K562 (cell line): ENCODE measurements around the gene PPP1R15A. TPM values are rescaled to one million over a fixed set of nuclear protein-coding genes. Genes with fewer than 3 reads are reported as not detected.

Source experiments
- ARID1B ChIP-seq: fragments of 450-650 bp; IDR thresholded peaks from 2 replicates; pipeline ENCODE4 v1.6.1; 2016; ENCODE audit warnings: antibody characterized with exemption, mild to moderate bottlenecking, inconsistent platforms
- CC2D1A ChIP-seq: fragments of 450-650 bp; IDR thresholded peaks from 2 replicates; pipeline ENCODE4 v1.6.1; 2017; ENCODE audit warnings: mild to moderate bottlenecking
- CCNT2 ChIP-seq: IDR thresholded peaks from 2 replicates; pipeline ENCODE4 v1.6.1; 2011; ENCODE audit warnings: borderline replicate concordance, low read depth, mild to moderate bottlenecking, moderate library complexity, mixed read lengths, low read length; ENCODE audit not compliant: insufficient read length; ENCODE audit errors: extremely low read depth
- ESRRA ChIP-seq: fragments of 450-650 bp; IDR thresholded peaks from 2 replicates; pipeline ENCODE4 v1.6.1; 2014; ENCODE audit warnings: low read depth, mild to moderate bottlenecking, moderate library complexity, borderline replicate concordance
- FOSL1 ChIP-seq: fragments of 200-800 bp; sonication (Bioruptor generic); conservative IDR thresholded peaks from 2 replicates; pipeline ENCODE4 v1.6.1; 2016; ENCODE audit warnings: missing genetic modification characterization, missing compliant biosample characterization
- MTA3 ChIP-seq: fragments of 450-650 bp; formaldehyde crosslinking; IDR thresholded peaks from 2 replicates; pipeline ENCODE4 v1.6.1; 2017; ENCODE audit warnings: mild to moderate bottlenecking, borderline replicate concordance
- MXI1 ChIP-seq: IDR thresholded peaks from 2 replicates; pipeline ENCODE4 v1.6.1; 2011; ENCODE audit warnings: low read depth, mild to moderate bottlenecking, improper control_type of control experiment, low read length
- NR3C1 ChIP-seq: sonication (generic); formaldehyde crosslinking; IDR thresholded peaks from 2 replicates; pipeline ENCODE4 v1.8.1; 2022; ENCODE audit warnings: missing genetic modification reagents
- RCOR1 ChIP-seq, 2 experiments: IDR thresholded peaks; 2 replicates each; pipeline ENCODE4 v1.6.1; 2012; ENCODE audit warnings: low read depth in 2 of 2, low read length in 2 of 2, borderline replicate concordance in 1 of 2, improper control_type of control experiment in 1 of 2
- STAG1 ChIP-seq: sonication (generic); formaldehyde crosslinking; IDR thresholded peaks from 2 replicates; pipeline ENCODE4 v1.5.0; 2020; ENCODE audit warnings: missing genetic modification reagents, borderline replicate concordance
- TGIF2 ChIP-seq: sonication (generic); formaldehyde crosslinking; IDR thresholded peaks from 2 replicates; pipeline ENCODE4 v1.8.1; 2022; ENCODE audit warnings: mild to moderate bottlenecking, missing genetic modification reagents, moderate library complexity
- TRIM28 ChIP-seq: fragments of 450-650 bp; IDR thresholded peaks from 2 replicates; pipeline ENCODE4 v1.6.1; 2017
- YY1 ChIP-seq, 3 experiments: IDR thresholded peaks; 2 replicates each; pipeline ENCODE4 v1.6.1; 2011; ENCODE audit warnings: low read length in 2 of 3, mild to moderate bottlenecking in 2 of 3, moderate library complexity in 2 of 3, borderline replicate concordance in 1 of 3, control low read depth in 1 of 3, low read depth in 1 of 3; ENCODE audit not compliant: insufficient read depth in 3 of 3, insufficient replicate concordance in 2 of 3, control insufficient read depth in 1 of 3, insufficient read length in 1 of 3; ENCODE audit errors: extremely low read depth in 1 of 3
- ZEB2 ChIP-seq: fragments of 450-650 bp; IDR thresholded peaks from 2 replicates; pipeline ENCODE4 v1.6.1; 2016
- polyA plus RNA-seq, 8 experiments: library from polyadenylated mRNA; depleted of rRNA in 4 of 8; stranded (reverse) in 5 of 8; unstranded in 3 of 8; fragments of >200 nt; fragmentation: Nextera tagmentation in 2 of 8; fragmentation: Illumina TruSeq in 1 of 8; extraction: Ambion mirVana in 2 of 8; extraction: Trizol in 1 of 8; gene quantifications; 2 replicates each; pipeline versions ENCODE4 v1.2.1 to v1.2.3, GENCODE V29; 2011 to 2014; ENCODE audit warnings: inconsistent platforms in 1 of 8, missing spikeins in 1 of 8
- total RNA-seq, 7 experiments: library from RNA; depleted of rRNA in 6 of 7; stranded (reverse); fragments of >200 nt in 6 of 7; fragmentation: Illumina TruSeq in 2 of 7; extraction: Trizol in 2 of 7; gene quantifications; 2 replicates each; pipeline versions ENCODE4 v1.2.1 to v1.2.3, GENCODE V29; 2011 to 2021; ENCODE audit warnings: low replicate concordance in 1 of 7
- TF ChIP-seq, protein P1 (sequence below), 2 experiments: fragments of 450-650 bp in 1 of 2; sonication (generic) in 1 of 2; formaldehyde crosslinking in 1 of 2; IDR thresholded peaks; 2 replicates each; pipeline versions ENCODE4 v1.7.1 to v1.9.0; 2016 to 2022; ENCODE audit warnings: inconsistent platforms in 1 of 2, mild to moderate bottlenecking in 1 of 2, missing genetic modification reagents in 1 of 2
- TF ChIP-seq, protein P2 (sequence below): sonication (generic); formaldehyde crosslinking; IDR thresholded peaks from 2 replicates; pipeline ENCODE4 v1.8.1; 2023; ENCODE audit warnings: mild to moderate bottlenecking, missing genetic modification reagents

The PPP1R15A gene
- total and polyA plus RNA-seq, 9 of the 15 experiments (the other 6 are each of a cell fraction or from before 2014, with no cell fraction given): 0.42 to 73.7 (median 44.0) TPM

DNA sequence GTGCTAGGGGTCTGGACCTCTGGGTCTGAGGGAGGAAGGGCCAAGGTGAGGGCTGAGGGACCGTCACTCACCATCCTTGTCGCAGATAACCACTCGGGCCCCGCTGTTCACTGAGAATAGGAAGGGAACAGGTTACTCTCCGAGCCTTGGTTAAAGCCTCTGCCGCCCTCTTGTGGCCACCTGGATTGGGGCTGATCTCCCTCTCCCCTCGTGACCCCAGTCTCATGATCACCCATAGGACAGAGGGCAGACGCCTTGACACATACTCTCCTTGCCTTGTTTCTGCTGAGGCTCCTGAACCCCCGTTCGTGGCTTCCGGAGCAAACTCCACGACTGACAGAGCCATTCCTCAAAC lies 36.5 kb upstream of the PPP1R15A start (continued):
- TF ChIP-seq, protein P1, sequence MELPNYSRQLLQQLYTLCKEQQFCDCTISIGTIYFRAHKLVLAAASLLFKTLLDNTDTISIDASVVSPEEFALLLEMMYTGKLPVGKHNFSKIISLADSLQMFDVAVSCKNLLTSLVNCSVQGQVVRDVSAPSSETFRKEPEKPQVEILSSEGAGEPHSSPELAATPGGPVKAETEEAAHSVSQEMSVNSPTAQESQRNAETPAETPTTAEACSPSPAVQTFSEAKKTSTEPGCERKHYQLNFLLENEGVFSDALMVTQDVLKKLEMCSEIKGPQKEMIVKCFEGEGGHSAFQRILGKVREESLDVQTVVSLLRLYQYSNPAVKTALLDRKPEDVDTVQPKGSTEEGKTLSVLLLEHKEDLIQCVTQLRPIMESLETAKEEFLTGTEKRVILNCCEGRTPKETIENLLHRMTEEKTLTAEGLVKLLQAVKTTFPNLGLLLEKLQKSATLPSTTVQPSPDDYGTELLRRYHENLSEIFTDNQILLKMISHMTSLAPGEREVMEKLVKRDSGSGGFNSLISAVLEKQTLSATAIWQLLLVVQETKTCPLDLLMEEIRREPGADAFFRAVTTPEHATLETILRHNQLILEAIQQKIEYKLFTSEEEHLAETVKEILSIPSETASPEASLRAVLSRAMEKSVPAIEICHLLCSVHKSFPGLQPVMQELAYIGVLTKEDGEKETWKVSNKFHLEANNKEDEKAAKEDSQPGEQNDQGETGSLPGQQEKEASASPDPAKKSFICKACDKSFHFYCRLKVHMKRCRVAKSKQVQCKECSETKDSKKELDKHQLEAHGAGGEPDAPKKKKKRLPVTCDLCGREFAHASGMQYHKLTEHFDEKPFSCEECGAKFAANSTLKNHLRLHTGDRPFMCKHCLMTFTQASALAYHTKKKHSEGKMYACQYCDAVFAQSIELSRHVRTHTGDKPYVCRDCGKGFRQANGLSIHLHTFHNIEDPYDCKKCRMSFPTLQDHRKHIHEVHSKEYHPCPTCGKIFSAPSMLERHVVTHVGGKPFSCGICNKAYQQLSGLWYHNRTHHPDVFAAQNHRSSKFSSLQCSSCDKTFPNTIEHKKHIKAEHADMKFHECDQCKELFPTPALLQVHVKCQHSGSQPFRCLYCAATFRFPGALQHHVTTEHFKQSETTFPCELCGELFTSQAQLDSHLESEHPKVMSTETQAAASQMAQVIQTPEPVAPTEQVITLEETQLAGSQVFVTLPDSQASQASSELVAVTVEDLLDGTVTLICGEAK (IDR thresholded peaks at IDR 0.05): 0 out of 2 replicates have a peak, but pooled peaks have one; percentile 30
- TF ChIP-seq, protein P1 (CRISPR knock-in tag; IDR thresholded peaks at IDR 0.05): no peak
- TF ChIP-seq FOSL1 (tag) (peak; percentile 40; the same call in 1 of the 2 replicates), STAG1 (peak; percentile 74), RCOR1 (IDR thresholded peaks at IDR 0.05; ENCODE audit: borderline replicate concordance in 1 of 2, low read depth in 2 of 2, low read length in 2 of 2) (peak in 1 of 2 experiments; percentile 58; a peak in 2 of 4 replicates), ESRRA (peak; percentile 68), CCNT2 (no peak), CC2D1A (peak; percentile 81), TGIF2 (no peak), MXI1 (no peak), ZEB2 (peak; percentile 67), NR3C1 (CRISPR knock-in tag) (no peak), YY1 (IDR thresholded peaks at IDR 0.05; ENCODE audit: borderline replicate concordance in 1 of 3, control insufficient read depth in 1 of 3, extremely low read depth in 1 of 3, insufficient read depth in 3 of 3, insufficient read length in 1 of 3, insufficient replicate concordance in 2 of 3, low read depth in 1 of 3, low read length in 2 of 3) (peak in 1 of 3 experiments; percentile 46), ARID1B (peak; percentile 29; the same call in 1 of the 2 replicates), TRIM28 (no peak), MTA3 (0 out of 2 replicates have a peak, but pooled peaks have one; percentile 44)
- TF ChIP-seq, protein P2, sequence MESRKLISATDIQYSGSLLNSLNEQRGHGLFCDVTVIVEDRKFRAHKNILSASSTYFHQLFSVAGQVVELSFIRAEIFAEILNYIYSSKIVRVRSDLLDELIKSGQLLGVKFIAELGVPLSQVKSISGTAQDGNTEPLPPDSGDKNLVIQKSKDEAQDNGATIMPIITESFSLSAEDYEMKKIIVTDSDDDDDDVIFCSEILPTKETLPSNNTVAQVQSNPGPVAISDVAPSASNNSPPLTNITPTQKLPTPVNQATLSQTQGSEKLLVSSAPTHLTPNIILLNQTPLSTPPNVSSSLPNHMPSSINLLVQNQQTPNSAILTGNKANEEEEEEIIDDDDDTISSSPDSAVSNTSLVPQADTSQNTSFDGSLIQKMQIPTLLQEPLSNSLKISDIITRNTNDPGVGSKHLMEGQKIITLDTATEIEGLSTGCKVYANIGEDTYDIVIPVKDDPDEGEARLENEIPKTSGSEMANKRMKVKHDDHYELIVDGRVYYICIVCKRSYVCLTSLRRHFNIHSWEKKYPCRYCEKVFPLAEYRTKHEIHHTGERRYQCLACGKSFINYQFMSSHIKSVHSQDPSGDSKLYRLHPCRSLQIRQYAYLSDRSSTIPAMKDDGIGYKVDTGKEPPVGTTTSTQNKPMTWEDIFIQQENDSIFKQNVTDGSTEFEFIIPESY: peak; percentile 70
